Ascending aorta (tissue), 2 donors: Measurements from ENCODE around the gene RALGPS1. TPM values are rescaled to one million over a fixed set of nuclear protein-coding genes. Genes with fewer than 3 reads are reported as not detected.
A peak's percentile ranks its signal among the peaks of the same experiment; 100 is the strongest.

ENCODE experiments used
- DNase-seq, 2 donors: peaks; one replicate each; pipeline ENCODE4 v3.0.0-alpha.2; 2019; ENCODE audit warnings: low spot score in 2 of 2
- H3K27ac ChIP-seq, 2 donors: fragments of 200-600 bp; sonication (generic); one replicate each; pipeline ENCODE4 v1.5.1; 2016 to 2017; ENCODE audit warnings: mild to moderate bottlenecking in 1 of 2
- H3K27me3 ChIP-seq: fragments of 200-600 bp; sonication (generic); one replicate; pipeline ENCODE4 v1.5.1; 2017
- H3K36me3 ChIP-seq, 2 donors: fragments of 200-600 bp; sonication (generic); one replicate each; pipeline ENCODE4 v1.5.1; 2016
- H3K4me1 ChIP-seq, 2 donors: fragments of 200-600 bp; sonication (generic); one replicate each; pipeline ENCODE4 v1.5.1; 2016 to 2017; ENCODE audit warnings: mild to moderate bottlenecking in 1 of 2
- H3K4me3 ChIP-seq, 2 donors: fragments of 200-600 bp; sonication (generic); one replicate each; pipeline ENCODE4 v1.5.1; 2016 to 2017; ENCODE audit warnings: mild to moderate bottlenecking in 1 of 2
- H3K9me3 ChIP-seq, 2 donors: fragments of 200-600 bp; sonication (generic); one replicate each; pipeline ENCODE4 v1.5.1; 2016
- intact Hi-C: fragments of 100-400 bp; cut with DNase I; formaldehyde crosslinking; loops from one replicate; pipeline ENCODE4 v1.15.1; 2023
- total RNA-seq: library from RNA; depleted of rRNA; stranded (reverse); fragments of >200 nt; gene quantifications from one replicate; pipeline ENCODE4 v1.1.0, GENCODE V29; 2016
- TF ChIP-seq, protein P1 (sequence below), 3 experiments: fragments of 200-600 bp in 2 of 3; fragments of 450-650 bp in 1 of 3; sonication (generic) in 2 of 3; IDR thresholded peaks; one replicate each; pipeline ENCODE4 v1.5.1; 2016 to 2019; ENCODE audit warnings: antibody characterized with exemption in 3 of 3, mild to moderate bottlenecking in 1 of 3, moderate library complexity in 1 of 3

The RALGPS1 gene
- total RNA-seq, 1 donor from 2014 or later: 9.8 TPM

DNA sequence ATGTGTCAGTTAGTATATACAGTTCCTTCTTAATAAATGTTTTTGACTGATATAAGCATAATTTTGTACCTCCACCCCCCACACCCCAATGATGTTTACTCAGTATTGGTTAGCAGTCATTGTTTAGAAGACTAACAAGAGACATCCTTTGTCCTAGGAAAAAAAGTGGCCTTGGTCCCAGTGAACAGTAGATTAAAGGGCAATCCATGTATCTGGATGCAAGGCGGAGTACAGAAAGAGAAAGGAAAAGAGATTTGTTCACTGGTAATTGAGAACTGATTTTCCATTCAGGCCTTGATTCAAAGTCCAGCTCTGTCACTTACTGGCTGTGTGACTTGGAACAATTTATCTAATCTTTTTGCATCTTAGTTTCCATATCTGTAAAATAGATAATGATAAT is 4.6 kb downstream of the RALGPS1 start:
- H3K9me3 ChIP-seq: no peaks in the 10 kb centered on the region
- peaks cover 0 to 5% of the 10 kb centered on the region in 2 donors for H3K4me1 ChIP-seq
- TF ChIP-seq, protein P1, sequence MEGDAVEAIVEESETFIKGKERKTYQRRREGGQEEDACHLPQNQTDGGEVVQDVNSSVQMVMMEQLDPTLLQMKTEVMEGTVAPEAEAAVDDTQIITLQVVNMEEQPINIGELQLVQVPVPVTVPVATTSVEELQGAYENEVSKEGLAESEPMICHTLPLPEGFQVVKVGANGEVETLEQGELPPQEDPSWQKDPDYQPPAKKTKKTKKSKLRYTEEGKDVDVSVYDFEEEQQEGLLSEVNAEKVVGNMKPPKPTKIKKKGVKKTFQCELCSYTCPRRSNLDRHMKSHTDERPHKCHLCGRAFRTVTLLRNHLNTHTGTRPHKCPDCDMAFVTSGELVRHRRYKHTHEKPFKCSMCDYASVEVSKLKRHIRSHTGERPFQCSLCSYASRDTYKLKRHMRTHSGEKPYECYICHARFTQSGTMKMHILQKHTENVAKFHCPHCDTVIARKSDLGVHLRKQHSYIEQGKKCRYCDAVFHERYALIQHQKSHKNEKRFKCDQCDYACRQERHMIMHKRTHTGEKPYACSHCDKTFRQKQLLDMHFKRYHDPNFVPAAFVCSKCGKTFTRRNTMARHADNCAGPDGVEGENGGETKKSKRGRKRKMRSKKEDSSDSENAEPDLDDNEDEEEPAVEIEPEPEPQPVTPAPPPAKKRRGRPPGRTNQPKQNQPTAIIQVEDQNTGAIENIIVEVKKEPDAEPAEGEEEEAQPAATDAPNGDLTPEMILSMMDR (IDR thresholded peaks at IDR 0.05): no peak
- H3K27ac ChIP-seq: no peak overlapping the region
- intact Hi-C loops: no loop called here
- H3K27me3 ChIP-seq: no peaks in the 10 kb centered on the region
- H3K36me3 ChIP-seq: no peaks in the 10 kb centered on the region
- no peak overlapping the region for H3K4me3 ChIP-seq
- DNase-seq: no peak

- TF ChIP-seq, protein P1 (IDR thresholded peaks at IDR 0.05): no peak
- intact Hi-C loops: no loop called here
- Histone ChIP-seq H3K27me3 (no peaks in the 10 kb centered on the region), H3K27ac (no peak overlapping the region), H3K4me3 (no peak overlapping the region), H3K9me3 (no peaks in the 10 kb centered on the region), H3K4me1 (no peaks in the 10 kb centered on the region), H3K36me3 (no peaks in the 10 kb centered on the region)
- DNase-seq: no peak
Observed at GRCh38 chr9:126925876-126926275, 11.3 kb downstream of the RALGPS1 start.

GRCh38 chr9:126926364-126926763 is 11.8 kb downstream of the RALGPS1 start:
- Histone ChIP-seq H3K36me3 (no peaks in the 10 kb centered on the region), H3K9me3 (no peaks in the 10 kb centered on the region), H3K27me3 (no peaks in the 10 kb centered on the region), H3K4me3 (no peak overlapping the region), H3K27ac (no peak overlapping the region), H3K4me1 (no peaks in the 10 kb centered on the region)
- intact Hi-C loops: no loop called here
- TF ChIP-seq, protein P1 (IDR thresholded peaks at IDR 0.05): no peak
- no peak for DNase-seq

DNA sequence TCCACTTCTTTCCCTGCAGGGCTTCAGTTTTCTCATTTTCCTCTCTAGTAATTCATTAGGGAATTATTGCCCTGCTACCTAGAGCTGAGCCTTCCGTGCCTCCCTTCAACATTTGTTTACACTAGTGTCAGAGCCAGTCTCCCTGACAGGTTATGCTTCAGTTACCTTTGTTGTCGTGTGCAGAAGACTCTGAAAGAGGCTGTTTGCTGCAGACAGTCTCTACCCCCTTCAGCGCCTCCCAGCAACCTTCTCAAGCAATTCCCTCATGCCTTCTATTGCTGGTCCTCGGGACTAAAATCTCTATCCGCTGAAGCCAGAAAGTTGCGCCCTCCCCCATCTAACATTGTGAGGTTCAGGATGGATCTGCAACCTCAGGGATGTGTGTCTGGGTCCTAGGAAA is 12.8 kb downstream of the RALGPS1 start:
- peak in 1 of 2 donors; percentile 15 for DNase-seq
- TF ChIP-seq, protein P1 (IDR thresholded peaks at IDR 0.05): no peak
- intact Hi-C loops: no loop called here

GRCh38 chr9:126932871-126933321 is 18.3 kb downstream of the RALGPS1 start:
- Histone ChIP-seq H3K4me3 (no peak overlapping the region), H3K4me1 (no peaks in the 10 kb centered on the region), H3K9me3 (no peaks in the 10 kb centered on the region), H3K36me3 (no peaks in the 10 kb centered on the region), H3K27me3 (no peaks in the 10 kb centered on the region), H3K27ac (no peak overlapping the region)
- TF ChIP-seq, protein P1 (IDR thresholded peaks at IDR 0.05): no peak
- intact Hi-C loops: no loop called here
- DNase-seq: peak in 1 of 2 donors; percentile 56

More for the DNA sequence above, 12.8 kb downstream of the RALGPS1 start:
- no peak overlapping the region for H3K27ac ChIP-seq
- no peaks in the 10 kb centered on the region for H3K4me1 ChIP-seq
- no peak overlapping the region for H3K4me3 ChIP-seq
- no peaks in the 10 kb centered on the region for H3K27me3 ChIP-seq
- H3K36me3 ChIP-seq: no peaks in the 10 kb centered on the region
- no peaks in the 10 kb centered on the region for H3K9me3 ChIP-seq
